Measurements from ENCODE around the gene FIBP. TPM values are rescaled to one million over a fixed set of nuclear protein-coding genes. Genes with fewer than 3 reads are reported as not detected.

Gene FIBP
- total RNA-seq, 1 experiment from 2014 or later: 221 TPM

GRCh38 chr11:65866509-65867283 is 21.6 kb downstream of the FIBP start:
- H3K79me2 ChIP-seq (ENCODE audit: low read length): peaks cover 14% of the 10 kb centered on the region
- DNase-seq: no peak
- intact Hi-C loops (cut with micrococcal nuclease): no loop called here
- no peak overlapping the region for H3K4me3 ChIP-seq (ENCODE audit: low read length)
- H4K20me1 ChIP-seq (ENCODE audit: low read length): no peaks in the 10 kb centered on the region
- H3K27ac ChIP-seq (ENCODE audit: low read length): no peak overlapping the region
- ChIA-PET POLR2A (ENCODE audit: unreplicated experiment) (no interaction called here), CTCF (no interaction called here)
- H3K9ac ChIP-seq (ENCODE audit: low read length): no peak overlapping the region
- ATAC-seq: no peak
- H3K4me1 ChIP-seq (ENCODE audit: insufficient read depth, low read length): peaks cover 5% of the 10 kb centered on the region; the same call in 1 of the 2 replicates
- no peak overlapping the region for H2AFZ ChIP-seq (ENCODE audit: low read length)
- H3K4me2 ChIP-seq (ENCODE audit: low read length): no peak overlapping the region
- no peaks in the 10 kb centered on the region for H3K9me2 ChIP-seq (replicated peaks; ENCODE audit: low read length)
- H3K36me3 ChIP-seq (ENCODE audit: low read depth, low read length): peaks cover 20% of the 10 kb centered on the region; the same call in 1 of the 2 replicates
- no peaks in the 10 kb centered on the region for H3K27me3 ChIP-seq (ENCODE audit: low read length)
- H3F3A ChIP-seq (ENCODE audit: low read length, unreplicated experiment): no peaks in the 10 kb centered on the region
- H3K9me3 ChIP-seq (ENCODE audit: low read length): no peaks in the 10 kb centered on the region
- TF ChIP-seq CTCF (conservative IDR thresholded peaks at IDR 0.05; ENCODE audit: low read depth, low read length): no peak
- no peak for TF ChIP-seq EZH2 (IDR thresholded peaks at IDR 0.05; ENCODE audit: low read length, unreplicated experiment)
- no peak for TF ChIP-seq EZH2phosphoT487 (IDR thresholded peaks at IDR 0.05; ENCODE audit: borderline replicate concordance, low read length)
- BruUV-seq (replicated peaks): no TSS peak

GRCh38 chr11:65865550-65866172 is 22.6 kb downstream of the FIBP start:
- POLR2A ChIA-PET (ENCODE audit: unreplicated experiment): no interaction called here
- no peaks in the 10 kb centered on the region for H4K20me1 ChIP-seq (ENCODE audit: low read length)

More at GRCh38 chr11:65865550-65866172, 22.6 kb downstream of the FIBP start:
- Histone ChIP-seq H3K36me3 (ENCODE audit: low read depth, low read length) (peaks cover 20% of the 10 kb centered on the region; the same call in 1 of the 2 replicates), H3K27ac (ENCODE audit: low read length) (no peak overlapping the region), H3F3A (ENCODE audit: low read length, unreplicated experiment) (no peaks in the 10 kb centered on the region), H3K4me2 (ENCODE audit: low read length) (no peak overlapping the region), H3K4me3 (ENCODE audit: low read length) (no peak overlapping the region), H3K27me3 (ENCODE audit: low read length) (no peaks in the 10 kb centered on the region), H3K9ac (ENCODE audit: low read length) (no peak overlapping the region), H3K79me2 (ENCODE audit: low read length) (peaks cover 24% of the 10 kb centered on the region), H3K9me3 (ENCODE audit: low read length) (no peaks in the 10 kb centered on the region), H3K9me2 (replicated peaks; ENCODE audit: low read length) (no peaks in the 10 kb centered on the region), H3K4me1 (ENCODE audit: insufficient read depth, low read length) (peaks cover 9% of the 10 kb centered on the region; the same call in 1 of the 2 replicates), H2AFZ (ENCODE audit: low read length) (no peak overlapping the region)
- no peak for DNase-seq
- BruUV-seq (replicated peaks): no TSS peak
- TF ChIP-seq EZH2 (IDR thresholded peaks at IDR 0.05; ENCODE audit: low read length, unreplicated experiment) (no peak), EZH2phosphoT487 (IDR thresholded peaks at IDR 0.05; ENCODE audit: borderline replicate concordance, low read length) (no peak), CTCF (conservative IDR thresholded peaks at IDR 0.05; ENCODE audit: low read depth, low read length) (no peak)
- CTCF ChIA-PET: no interaction called here
- no peak for ATAC-seq
- intact Hi-C loops (cut with micrococcal nuclease): no loop called here
